ENCODE results near the gene MICAL3.
"Not testable (repeated sequence)": the region's sequence is repeated elsewhere in the genome, so short reads cannot be mapped to it uniquely, and the experiment has no call there.

Gene MICAL3

DNA sequence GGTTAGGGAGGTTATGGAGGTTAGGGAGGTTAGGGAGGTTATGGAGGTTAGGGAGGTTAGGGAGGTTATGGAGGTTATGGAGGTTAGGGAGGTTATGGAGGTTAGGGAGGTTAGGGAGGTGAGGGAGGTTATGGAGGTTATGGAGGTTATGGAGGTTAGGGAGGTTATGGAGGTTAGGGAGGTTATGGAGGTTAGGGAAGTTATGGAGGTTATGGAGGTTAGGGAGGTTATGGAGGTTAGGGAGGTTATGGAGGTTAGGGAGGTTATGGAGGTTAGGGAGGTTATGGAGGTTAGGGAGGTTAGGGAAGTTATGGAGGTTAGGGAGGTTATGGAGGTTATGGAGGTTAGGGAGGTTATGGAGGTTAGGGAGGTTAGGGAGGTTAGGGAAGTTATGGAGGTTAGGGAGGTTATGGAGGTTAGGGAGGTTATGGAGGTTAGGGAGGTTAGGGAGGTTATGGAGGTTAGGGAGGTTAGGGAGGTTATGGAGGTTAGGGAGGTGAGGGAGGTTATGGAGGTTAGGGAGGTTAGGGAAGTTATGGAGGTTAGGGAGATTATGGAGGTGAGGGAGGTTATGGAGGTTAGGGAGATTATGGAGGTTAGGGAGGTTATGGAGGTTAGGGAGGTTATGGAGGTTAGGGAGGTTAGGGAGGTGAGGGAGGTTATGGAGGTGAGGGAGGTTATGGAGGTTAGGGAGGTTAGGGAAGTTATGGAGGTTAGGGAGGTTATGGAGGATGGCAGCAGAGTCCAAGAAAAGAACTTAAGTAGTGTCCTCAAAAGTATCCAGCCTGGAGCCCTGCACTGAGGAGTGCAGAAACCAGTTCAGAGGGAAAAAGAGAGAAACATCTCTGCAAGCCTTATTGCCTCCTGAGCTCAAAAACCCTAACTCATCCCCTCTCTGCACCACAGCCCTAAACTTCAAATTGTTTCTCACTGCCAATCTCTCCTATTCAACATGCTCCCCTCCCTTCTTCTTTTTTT, 147.2 kb downstream of the MICAL3 start:
- DNase-seq, result not testable (repeated sequence)

DNA sequence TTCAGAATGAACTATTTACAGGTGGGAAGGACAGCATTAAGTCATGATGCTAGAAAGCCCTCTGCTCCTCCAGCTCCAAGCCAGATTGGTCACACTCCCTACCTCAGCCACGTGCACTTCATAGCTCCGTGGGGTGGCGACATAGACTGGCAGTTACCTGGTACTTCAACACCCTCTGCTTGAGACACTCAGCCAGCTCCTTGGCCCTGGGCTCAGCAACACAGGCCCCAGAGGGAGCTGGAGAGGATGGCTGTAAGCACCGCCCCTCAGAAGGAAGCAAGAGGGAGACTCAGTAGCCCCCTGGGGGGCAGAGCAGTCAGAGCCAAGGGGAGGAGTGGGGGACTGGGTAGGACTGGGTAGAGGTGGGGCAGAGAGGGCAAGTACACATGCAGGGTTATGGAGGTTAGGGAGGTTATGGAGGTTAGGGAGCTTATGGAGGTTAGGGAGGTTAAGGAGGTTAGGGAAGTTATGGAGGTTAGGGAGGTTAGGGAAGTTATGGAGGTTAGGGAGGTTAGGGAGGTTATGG, 148.0 kb downstream of the MICAL3 start:
- no peak for DNase-seq

- no peak for DNase-seq
These were observed 148.7 kb downstream of the MICAL3 start for GRCh38 chr22:17875631-17876030.

- no peak for DNase-seq
These were observed 149.2 kb downstream of the MICAL3 start for GRCh38 chr22:17875156-17875555.

- no peak for DNase-seq
These were observed 150.0 kb downstream of the MICAL3 start for GRCh38 chr22:17874231-17874905.

DNA sequence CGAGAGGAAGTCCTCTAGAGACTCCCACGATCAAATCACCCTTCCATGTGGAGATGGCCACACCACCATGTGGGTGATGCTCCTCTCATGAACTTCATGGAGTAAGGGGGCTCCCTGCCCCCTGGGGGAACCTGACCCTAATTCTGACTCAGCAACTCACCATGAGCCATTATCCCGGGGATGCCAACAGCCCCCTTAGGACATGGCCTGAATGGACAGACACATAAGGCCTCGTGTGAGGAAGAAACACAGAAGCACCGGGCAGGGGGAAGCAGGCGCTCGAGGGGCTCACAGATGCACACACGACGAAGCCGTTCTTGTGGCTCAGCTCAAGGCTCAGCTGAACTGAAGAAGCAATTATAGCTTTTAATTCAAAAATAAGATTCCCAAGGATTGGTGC, 150.6 kb downstream of the MICAL3 start:
- no peak for DNase-seq

DNA sequence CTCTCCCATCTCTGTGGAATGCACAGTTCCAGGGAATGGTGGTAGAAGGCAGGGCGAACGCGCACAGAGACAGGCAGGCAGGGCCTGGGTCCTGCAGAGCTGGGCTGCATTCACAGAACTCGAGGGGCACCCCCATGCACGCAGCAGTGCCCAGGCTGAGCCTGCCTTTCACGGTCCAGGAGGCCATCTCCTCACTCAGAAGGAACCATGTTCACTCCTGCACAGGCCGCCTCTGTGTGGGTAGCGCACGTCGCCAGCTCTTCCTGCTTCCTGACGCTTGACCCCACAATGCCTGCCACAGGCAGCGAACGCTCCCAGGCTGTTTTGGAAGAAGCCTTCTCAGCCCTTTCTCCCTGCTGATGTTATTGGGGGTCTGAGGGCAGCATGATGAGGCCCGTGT, 151.2 kb downstream of the MICAL3 start:
- DNase-seq, result no peak

- DNase-seq, result no peak
These were observed 151.9 kb downstream of the MICAL3 start for GRCh38 chr22:17872471-17872870.

DNA sequence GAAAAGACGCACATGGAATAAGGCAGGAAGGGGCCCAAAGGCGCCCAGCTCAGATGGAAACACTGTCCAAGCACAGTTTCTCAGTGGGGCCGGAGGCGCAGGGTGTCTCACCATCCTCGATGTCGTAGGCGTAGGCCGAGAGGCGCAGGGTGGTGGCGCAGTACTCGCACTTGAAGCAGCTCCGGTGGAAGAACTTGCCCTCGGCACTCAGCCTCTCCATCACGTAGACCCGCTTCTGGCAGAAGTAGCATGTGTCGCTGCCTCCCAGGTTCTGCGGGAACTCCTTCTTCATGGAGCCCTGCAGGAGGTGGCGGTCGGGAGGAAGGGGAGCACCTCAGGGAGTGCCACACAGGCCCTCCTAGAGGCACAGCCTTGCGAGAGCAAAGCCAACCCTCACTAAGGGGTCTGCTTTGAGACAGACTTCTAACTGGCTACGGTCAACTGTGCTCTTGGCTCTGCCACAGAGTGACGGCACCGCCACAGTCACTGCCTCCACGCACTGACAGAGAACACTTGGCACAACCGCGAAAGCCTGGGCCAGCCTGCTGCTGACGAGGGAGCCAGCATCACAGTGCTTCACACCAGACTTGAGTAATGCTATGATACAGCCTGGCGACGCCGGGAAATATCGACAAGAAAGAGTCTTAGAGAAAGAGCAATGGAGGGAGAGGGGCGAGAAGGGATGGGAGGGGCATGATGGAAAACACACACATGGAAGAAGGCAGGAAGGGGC, 152.5 kb downstream of the MICAL3 start:
- DNase-seq, result no peak

DNA sequence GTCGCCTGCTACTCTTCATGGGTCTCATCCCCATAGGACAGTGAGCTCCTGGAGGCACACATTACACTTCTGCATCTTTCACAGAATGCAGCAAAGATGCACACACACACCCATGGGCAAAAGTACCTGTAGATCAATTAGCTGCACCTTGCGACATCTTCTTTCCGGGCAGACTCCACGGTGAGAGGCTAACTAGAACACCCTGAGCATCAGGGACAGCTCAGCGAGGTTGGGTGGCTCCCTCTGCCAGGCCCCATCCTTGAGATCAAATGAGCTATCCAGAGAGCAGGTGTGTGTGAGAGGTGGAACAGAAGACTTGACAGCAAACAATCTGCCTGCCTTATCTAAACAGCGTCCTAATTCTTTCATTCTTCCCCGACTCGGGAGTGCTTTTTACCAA, 154.0 kb downstream of the MICAL3 start:
- no peak for DNase-seq

DNA sequence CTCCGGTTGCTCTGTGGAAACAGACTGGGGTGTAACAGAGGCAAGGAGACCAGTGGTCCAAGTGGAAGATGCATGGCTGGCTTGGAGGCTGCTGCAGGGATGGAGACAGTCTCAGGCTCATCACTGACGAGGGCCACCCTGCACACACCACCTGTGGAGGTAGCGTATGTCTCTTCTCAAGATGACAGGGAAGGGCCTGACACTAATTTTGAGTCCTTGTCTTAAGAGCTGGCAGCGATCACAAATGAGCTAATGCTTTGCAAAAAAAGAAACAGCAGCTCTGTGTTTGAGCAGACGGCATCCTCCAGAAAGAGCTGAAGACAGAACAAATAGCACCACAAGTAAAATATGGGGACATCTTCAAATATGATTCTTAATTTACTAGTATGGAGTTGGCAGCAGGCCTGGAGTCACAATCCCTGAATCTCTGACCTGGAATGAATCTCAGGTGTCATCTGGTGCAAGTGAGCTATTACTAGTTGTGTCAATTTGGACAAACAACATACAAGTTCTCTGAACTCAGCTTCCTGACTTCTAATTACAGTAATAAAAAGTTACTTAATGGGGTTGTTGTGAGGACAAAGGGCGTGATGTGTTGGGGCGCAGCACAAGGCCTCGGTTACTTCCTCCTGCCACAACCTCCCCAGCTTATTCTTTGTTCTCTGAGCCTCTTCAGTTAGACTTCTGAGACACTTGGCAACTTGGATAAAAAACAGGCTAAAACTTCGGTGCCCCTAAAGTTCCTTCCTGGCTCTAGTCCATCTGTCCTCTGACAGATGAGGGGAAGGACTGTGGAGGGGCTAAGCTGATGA, 154.9 kb downstream of the MICAL3 start:
- DNase-seq, result no peak

GRCh38 chr22:17868771-17869170, 155.6 kb downstream of the MICAL3 start:
- DNase-seq, result no peak

GRCh38 chr22:17867160-17867785, 157.1 kb downstream of the MICAL3 start:
- DNase-seq, result no peak

GRCh38 chr22:17866621-17867020, 157.7 kb downstream of the MICAL3 start:
- no peak for DNase-seq

GRCh38 chr22:17866127-17866526, 158.2 kb downstream of the MICAL3 start:
- no peak for DNase-seq

- no peak for DNase-seq
These were observed 158.9 kb downstream of the MICAL3 start for GRCh38 chr22:17865183-17866055.

DNA sequence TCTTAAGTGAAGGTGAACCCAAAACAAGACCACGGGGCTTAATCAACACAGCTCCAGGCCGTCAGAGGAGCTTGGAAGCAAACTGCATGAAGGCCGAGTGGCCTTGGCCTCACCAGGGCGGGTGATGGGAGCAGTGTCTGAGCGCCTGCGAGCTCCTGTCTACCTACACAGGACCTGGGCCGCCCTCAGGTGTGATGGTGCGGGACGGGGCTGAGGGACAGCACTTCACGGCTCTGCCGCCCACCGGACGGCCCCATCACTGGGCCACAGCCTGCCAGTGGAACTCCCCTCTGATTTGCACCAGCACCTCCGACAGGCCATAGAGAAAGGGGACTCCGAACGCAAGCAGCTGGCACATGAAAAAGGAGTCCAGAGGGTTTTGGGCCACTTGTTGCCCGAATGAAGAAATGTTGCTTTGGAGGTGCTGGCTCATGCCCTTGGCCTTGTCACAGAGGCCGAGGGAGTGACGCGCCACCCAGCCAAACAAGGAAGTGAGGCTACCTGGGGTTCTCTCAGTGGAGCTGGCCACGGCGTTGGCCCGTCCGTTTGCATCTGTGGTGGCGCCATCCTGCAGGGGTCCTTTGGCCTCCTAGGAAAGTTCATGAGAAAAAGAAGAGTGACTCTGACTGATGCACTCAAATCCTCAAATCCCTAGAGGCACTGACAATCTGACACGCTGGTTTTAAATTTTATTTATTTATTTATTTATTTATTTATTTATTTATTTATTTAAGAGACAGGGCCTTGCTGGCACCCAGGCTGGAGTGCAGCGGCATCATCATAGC, 159.8 kb downstream of the MICAL3 start:
- DNase-seq, result no peak

DNA sequence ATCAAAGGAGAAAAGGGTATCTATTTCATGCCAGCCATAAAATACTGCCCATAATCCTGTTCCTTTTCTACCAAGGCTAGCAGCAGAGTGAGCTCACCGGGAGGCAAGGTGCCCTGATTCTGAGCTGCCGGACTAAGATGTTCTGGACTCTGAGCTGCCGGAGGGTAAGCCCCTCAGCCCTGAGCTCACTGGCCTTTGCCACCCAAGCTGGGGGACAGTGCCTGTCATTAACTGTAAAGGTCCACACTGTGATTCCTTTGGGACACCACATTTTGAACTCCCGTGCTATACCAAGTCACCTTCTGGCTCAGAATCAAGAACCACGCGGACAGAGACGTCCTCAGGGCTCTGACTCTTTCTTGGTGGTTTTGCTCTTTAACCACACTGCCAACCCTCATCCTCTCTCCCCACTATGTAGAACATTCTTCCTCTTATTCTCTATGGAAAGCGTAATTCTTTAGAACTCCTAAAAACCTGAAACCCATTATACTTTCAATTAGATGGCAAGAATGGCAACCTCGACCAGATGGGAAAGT, 161.6 kb downstream of the MICAL3 start:
- DNase-seq, result no peak

DNA sequence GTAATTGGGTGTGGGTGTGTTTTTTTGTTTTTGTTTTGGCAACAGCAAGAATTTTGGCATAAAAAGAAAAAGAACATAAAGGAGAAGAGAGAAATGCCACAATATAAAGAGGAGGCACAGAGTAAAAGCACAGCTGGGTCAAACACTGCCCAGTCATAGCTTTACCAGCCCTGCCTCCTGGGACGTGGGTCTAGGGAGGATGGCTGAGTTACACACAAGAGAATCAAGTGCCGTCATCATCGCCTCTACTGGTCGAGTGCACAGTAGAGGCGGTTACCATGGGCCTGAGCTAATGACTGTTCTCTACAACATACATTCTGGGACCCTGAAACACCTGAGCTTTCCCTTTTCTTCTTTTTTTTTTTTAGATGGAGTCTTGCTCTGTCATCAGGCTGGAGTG, 162.5 kb downstream of the MICAL3 start:
- no peak for DNase-seq

Measured in activated CD4-positive, CD25-positive, alpha-beta regulatory T cell (primary cell).